Measurements from ENCODE around the gene IAH1. TPM values are rescaled to one million over a fixed set of nuclear protein-coding genes. Genes with fewer than 3 reads are reported as not detected.

Gene IAH1
- total RNA-seq, result 32.1 TPM

GRCh38 chr2:9474361-9475057, at the start of gene IAH1:
TSS of gene IAH1 (plus strand) at chr2:9474551. CDS start at chr2:9474567, 16 bp downstream.

Other genes starting within 250 kb of the IAH1 start
- gene ITGB1BP1, start 51.0 kb upstream of the IAH1 start, total RNA-seq, result 29.9 TPM
- 38.1 TPM for gene CPSF3, start 50.9 kb upstream of the IAH1 start, total RNA-seq
- gene ADAM17, start 81.3 kb downstream of the IAH1 start, total RNA-seq, result 30.8 TPM
- gene YWHAQ, start 156.4 kb downstream of the IAH1 start, total RNA-seq, result 263 TPM